ENCODE results near the gene PTPRR.

DNA sequence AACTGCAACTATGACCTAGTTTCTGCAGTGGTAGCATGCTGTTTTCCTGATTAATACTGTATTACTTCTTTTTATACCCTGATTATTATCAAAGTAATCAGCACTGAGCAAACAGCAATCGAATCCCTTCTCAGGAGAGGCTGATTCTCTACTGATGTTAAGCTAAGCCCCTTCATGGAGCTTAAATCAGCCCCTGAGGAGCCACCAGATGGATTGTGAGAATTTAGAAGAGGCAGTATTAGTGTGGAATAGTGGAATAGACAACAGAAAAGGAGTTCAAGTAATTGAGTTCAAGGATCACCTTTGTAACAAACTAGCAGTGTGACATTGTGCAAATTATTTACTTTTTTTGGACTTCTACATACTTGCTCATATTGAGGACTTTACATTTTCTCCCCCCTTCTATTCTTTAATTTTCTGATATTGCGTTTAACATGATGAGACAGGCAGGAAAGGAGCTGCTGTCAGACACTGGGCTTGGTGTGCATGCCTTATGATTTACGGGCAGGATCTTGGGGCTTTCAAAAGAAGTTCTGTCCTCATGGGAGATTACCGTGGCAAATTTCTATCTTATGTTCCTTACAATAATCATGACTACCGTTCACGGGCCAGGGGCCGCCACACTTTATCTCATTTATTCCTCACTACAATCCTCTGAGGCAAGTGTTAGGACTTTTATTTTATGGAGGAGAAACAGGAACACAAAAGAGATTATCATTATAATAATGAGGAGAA, 68.0 kb downstream of the PTPRR start:
- TF ChIP-seq, protein P1, sequence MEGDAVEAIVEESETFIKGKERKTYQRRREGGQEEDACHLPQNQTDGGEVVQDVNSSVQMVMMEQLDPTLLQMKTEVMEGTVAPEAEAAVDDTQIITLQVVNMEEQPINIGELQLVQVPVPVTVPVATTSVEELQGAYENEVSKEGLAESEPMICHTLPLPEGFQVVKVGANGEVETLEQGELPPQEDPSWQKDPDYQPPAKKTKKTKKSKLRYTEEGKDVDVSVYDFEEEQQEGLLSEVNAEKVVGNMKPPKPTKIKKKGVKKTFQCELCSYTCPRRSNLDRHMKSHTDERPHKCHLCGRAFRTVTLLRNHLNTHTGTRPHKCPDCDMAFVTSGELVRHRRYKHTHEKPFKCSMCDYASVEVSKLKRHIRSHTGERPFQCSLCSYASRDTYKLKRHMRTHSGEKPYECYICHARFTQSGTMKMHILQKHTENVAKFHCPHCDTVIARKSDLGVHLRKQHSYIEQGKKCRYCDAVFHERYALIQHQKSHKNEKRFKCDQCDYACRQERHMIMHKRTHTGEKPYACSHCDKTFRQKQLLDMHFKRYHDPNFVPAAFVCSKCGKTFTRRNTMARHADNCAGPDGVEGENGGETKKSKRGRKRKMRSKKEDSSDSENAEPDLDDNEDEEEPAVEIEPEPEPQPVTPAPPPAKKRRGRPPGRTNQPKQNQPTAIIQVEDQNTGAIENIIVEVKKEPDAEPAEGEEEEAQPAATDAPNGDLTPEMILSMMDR (IDR thresholded peaks at IDR 0.05) = no peak
- TF ChIP-seq POLR2AphosphoS5 (IDR thresholded peaks at IDR 0.05) (no peak), EP300 (IDR thresholded peaks at IDR 0.05) (no peak), POLR2A (IDR thresholded peaks at IDR 0.05) (no peak)

Data from gastroesophageal sphincter (tissue), 3 donors.